DND-41 (cell line): ENCODE measurements around the gene ATP9A.

Experiments used
- CTCF ChIP-seq: IDR thresholded peaks from 2 replicates; pipeline ENCODE4 v1.5.1; 2012; ENCODE audit warnings: borderline replicate concordance, low read length, moderate library complexity, mild to moderate bottlenecking; ENCODE audit not compliant: poor library complexity, severe bottlenecking; ENCODE audit errors: extremely low read depth
- EZH2 ChIP-seq: IDR thresholded peaks from 3 replicates; pipeline ENCODE4 v1.6.1; 2012; ENCODE audit warnings: borderline replicate concordance, low read depth, mild to moderate bottlenecking, moderate library complexity, low read length, inconsistent platforms; ENCODE audit not compliant: severe bottlenecking

- TF ChIP-seq CTCF: no peak
- TF ChIP-seq EZH2: no peak
These were observed 4.0 kb upstream of the ATP9A start for GRCh38 chr20:51772236-51772635.
